Tracheal epithelial cell (primary cell): ENCODE measurements around the gene KIF3C. TPM values are rescaled to one million over a fixed set of nuclear protein-coding genes. Genes with fewer than 3 reads are reported as not detected.

ENCODE experiments used
- total RNA-seq: library from RNA; depleted of rRNA; stranded (reverse); fragments of >200 nt; gene quantifications from 2 replicates; pipeline ENCODE4 v1.2.1, GENCODE V29; 2014

The KIF3C gene
- 1.9 and 15.4 TPM in 2 replicates for total RNA-seq

GRCh38 chr2:25982273-25982967, at the start of gene KIF3C:
Gene KIF3C (minus strand): TSS chr2:25982497. CDS start chr2:25981917, 580 bp downstream.

GRCh38 chr2:25878361-25879132, 103.8 kb downstream of the KIF3C start, which contains the start of gene ASXL2:
Gene ASXL2 (minus strand): TSS chr2:25878487. CDS start chr2:25878222, 265 bp downstream.

Other genes with a start within 250 kb of the KIF3C start
- gene ASXL2, start 104.0 kb downstream of the KIF3C start, total RNA-seq: 5.8 and 8.5 TPM in 2 replicates
- gene RAB10, start 51.6 kb upstream of the KIF3C start, total RNA-seq: 178 and 182 TPM in 2 replicates
- gene GAREM2, start 190.6 kb upstream of the KIF3C start, total RNA-seq: 0.43 and 0.72 TPM in 2 replicates